Mammary epithelial cell (primary cell): ENCODE measurements around the gene STXBP6.

Experiments
- CTCF ChIP-seq, 2 donors: IDR thresholded peaks in 1 of 2; conservative IDR thresholded peaks in 1 of 2; 2 replicates each; pipeline ENCODE4 v1.5.1; 2011 to 2012; ENCODE audit warnings: inconsistent platforms in 2 of 2, low read length in 2 of 2, mild to moderate bottlenecking in 2 of 2, control low read depth in 1 of 2, low read depth in 1 of 2; ENCODE audit not compliant: insufficient read depth in 1 of 2; ENCODE audit errors: extremely low read depth in 1 of 2
- EZH2 ChIP-seq: IDR thresholded peaks from 2 replicates; pipeline ENCODE4 v1.6.1; 2012; ENCODE audit warnings: low read length, inconsistent platforms, borderline replicate concordance

- TF ChIP-seq CTCF (conservative IDR thresholded peaks at IDR 0.05 in 1 of 2, IDR thresholded peaks at IDR 0.05 in 1 of 2; ENCODE audit: extremely low read depth in 1 of 2, insufficient read depth in 1 of 2, low read depth in 1 of 2, low read length in 2 of 2) (no peak), EZH2 (no peak)
These were observed 232.5 kb downstream of the STXBP6 start for GRCh38 chr14:24817212-24818057.
